Ishikawa (cell line): ENCODE data around the gene SLC6A13.

Source experiments
- EP300 ChIP-seq: IDR thresholded peaks from 2 replicates; pipeline ENCODE4 v1.6.1; 2012; ENCODE audit warnings: borderline replicate concordance
- NFIC ChIP-seq: IDR thresholded peaks from 2 replicates; pipeline ENCODE4 v1.6.1; 2012
- RAD21 ChIP-seq: IDR thresholded peaks from 2 replicates; pipeline ENCODE4 v1.6.1; 2012; ENCODE audit warnings: low read depth
- REST ChIP-seq: IDR thresholded peaks from 2 replicates; pipeline ENCODE4 v1.6.1; 2012; ENCODE audit warnings: low read depth, mild to moderate bottlenecking
- TAF1 ChIP-seq: IDR thresholded peaks from 2 replicates; pipeline ENCODE4 v1.6.1; 2012; ENCODE audit warnings: low read depth, mild to moderate bottlenecking
- TCF12 ChIP-seq: IDR thresholded peaks from 2 replicates; pipeline ENCODE4 v1.6.1; 2012; ENCODE audit warnings: low read depth

- TF ChIP-seq TAF1, result no peak
- no peak for TF ChIP-seq REST
- no peak for TF ChIP-seq RAD21
- TF ChIP-seq EP300, result no peak
- no peak for TF ChIP-seq NFIC
- TF ChIP-seq TCF12, result no peak
These were observed 53.4 kb downstream of the SLC6A13 start for GRCh38 chr12:209246-209645.
